Body of pancreas (tissue), 4 donors: Measurements from ENCODE around the gene SPOCK3. TPM values are rescaled to one million over a fixed set of nuclear protein-coding genes. Genes with fewer than 3 reads are reported as not detected.

Experiments
- ATAC-seq: fragments of 150-250 bp; one replicate; pipeline ENCODE4 v1.9.1; 2016
- DNase-seq, 4 donors: peaks; one replicate each; pipeline ENCODE4 v3.0.0-alpha.2; 2019
- H3K27ac ChIP-seq, 4 donors: fragments of 200-600 bp; sonication (generic); 1 replicate in 3 of 4; 2 replicates in 1 of 4; pipeline versions ENCODE4 v1.5.1 to v1.6.1; 2016 to 2019; ENCODE audit warnings: mild to moderate bottlenecking in 1 of 4, mixed read lengths in 1 of 4, moderate library complexity in 1 of 4
- H3K27me3 ChIP-seq, 2 donors: fragments of 200-600 bp; sonication (generic); one replicate each; pipeline ENCODE4 v1.6.0; 2016; ENCODE audit warnings: mild to moderate bottlenecking in 1 of 2
- H3K36me3 ChIP-seq, 2 donors: fragments of 200-600 bp; sonication (generic); replicated peaks in 1 of 2; 2 replicates each; pipeline ENCODE4 v1.5.1; 2016; ENCODE audit warnings: low read depth in 2 of 2; ENCODE audit not compliant: insufficient read depth in 1 of 2
- H3K4me1 ChIP-seq: fragments of 200-600 bp; sonication (generic); one replicate; pipeline ENCODE4 v1.6.0; 2016
- H3K4me3 ChIP-seq, 2 donors: fragments of 200-600 bp; sonication (generic); 1 replicate in 1 of 2; 2 replicates in 1 of 2; pipeline ENCODE4 v1.5.1; 2016 to 2019
- H3K9me3 ChIP-seq, 3 donors: fragments of 200-600 bp; sonication (generic); 1 replicate in 2 of 3; 2 replicates in 1 of 3; pipeline ENCODE4 v1.5.1; 2016
- CTCF ChIP-seq, 7 experiments: fragments of 450-650 bp in 4 of 7; fragments of 200-600 bp in 3 of 7; sonication (generic) in 3 of 7; IDR thresholded peaks; one replicate each; pipeline ENCODE4 v1.5.1; 2016 to 2019; ENCODE audit warnings: antibody characterized with exemption in 7 of 7
- POLR2A ChIP-seq, 3 donors: fragments of 450-650 bp; IDR thresholded peaks; one replicate each; pipeline ENCODE4 v1.6.1; 2016; ENCODE audit warnings: antibody characterized with exemption in 3 of 3, mild to moderate bottlenecking in 2 of 3
- WGBS, 2 donors: methylation state at CpG; one replicate each; pipeline ENCODE4 v1.1.5; 2017; 5-methylcytosine and 5-hydroxymethylcytosine counted together
- intact Hi-C: fragments of 100-400 bp; cut with DNase I; formaldehyde crosslinking; loops from one replicate; pipeline ENCODE4 v1.15.1; 2023
- total RNA-seq, 2 donors: library from RNA; depleted of rRNA; stranded (reverse); fragments of >200 nt; gene quantifications; one replicate each; pipeline ENCODE4 v1.1.0, GENCODE V29; 2016

The SPOCK3 gene
- total RNA-seq, 2 donors from 2014 or later = not detected

DNA sequence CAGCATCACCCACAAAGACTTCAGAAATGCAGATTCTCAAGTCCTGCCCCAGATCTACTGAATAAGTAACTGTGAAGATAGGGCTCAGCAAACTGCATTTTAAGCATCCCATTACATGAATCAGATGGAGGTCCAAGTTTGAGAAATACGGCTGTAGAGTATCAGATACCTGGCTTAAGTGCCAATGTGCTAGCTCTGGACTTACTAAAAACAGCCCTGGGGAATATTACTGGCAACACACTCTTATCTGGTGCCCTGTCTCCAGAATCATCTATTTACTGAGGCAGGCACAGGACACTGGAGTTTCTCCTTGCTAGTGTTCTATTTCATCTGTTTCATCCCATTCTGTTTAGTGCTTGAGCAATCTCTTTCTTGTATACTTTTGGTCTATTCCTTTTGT is 105.1 kb downstream of the SPOCK3 start:
- WGBS, 2 donors = 63 to 69% methylated on average over 1 of the region's 1 CpG
- Histone ChIP-seq H3K4me3 (no peak overlapping the region), H3K4me1 (no peaks in the 10 kb centered on the region), H3K27me3 (no peaks in the 10 kb centered on the region), H3K27ac (no peak overlapping the region), H3K36me3 (no peaks in the 10 kb centered on the region), H3K9me3 (no peaks in the 10 kb centered on the region)
- no peak for TF ChIP-seq CTCF (IDR thresholded peaks at IDR 0.05)
- TF ChIP-seq POLR2A (IDR thresholded peaks at IDR 0.05) = no peak
- DNase-seq (no peak), ATAC-seq (no peak)
- intact Hi-C loops = no loop called here

DNA sequence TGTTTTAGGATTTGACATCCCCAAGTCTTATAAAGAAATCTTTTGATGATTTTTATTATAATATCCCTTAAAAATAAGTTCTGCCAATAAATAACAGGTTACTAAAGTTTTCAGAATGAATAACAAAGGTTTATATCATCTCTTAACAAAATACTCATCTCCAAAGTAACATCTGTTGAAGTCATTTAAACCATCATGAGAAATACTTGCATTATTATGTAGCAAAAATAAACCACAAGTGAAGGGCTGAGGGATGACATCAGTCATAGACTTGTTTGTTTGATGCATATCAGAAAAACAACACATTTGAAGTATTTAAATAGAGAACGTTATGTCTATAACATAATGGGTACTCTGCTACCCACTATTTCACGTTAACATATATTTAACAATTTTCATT is 114.9 kb downstream of the SPOCK3 start:
- H3K4me1 ChIP-seq = no peaks in the 10 kb centered on the region
- no peak for ATAC-seq
- intact Hi-C loops = no loop called here
- DNase-seq = no peak
- H3K27me3 ChIP-seq = no peaks in the 10 kb centered on the region
- WGBS, 2 donors = 32 to 53% methylated on average over 2 of the region's 2 CpGs
- H3K9me3 ChIP-seq = no peaks in the 10 kb centered on the region
- no peaks in the 10 kb centered on the region for H3K36me3 ChIP-seq
- H3K27ac ChIP-seq = no peak overlapping the region
- TF ChIP-seq POLR2A (IDR thresholded peaks at IDR 0.05) (no peak), CTCF (IDR thresholded peaks at IDR 0.05) (no peak)
- no peak overlapping the region for H3K4me3 ChIP-seq

- no peak for TF ChIP-seq POLR2A (IDR thresholded peaks at IDR 0.05)
- TF ChIP-seq CTCF (IDR thresholded peaks at IDR 0.05) = no peak
- no peak for ATAC-seq
- no peak for DNase-seq
- no peaks in the 10 kb centered on the region for H3K27me3 ChIP-seq
- H3K9me3 ChIP-seq = no peaks in the 10 kb centered on the region
- H3K27ac ChIP-seq = no peak overlapping the region
- no peaks in the 10 kb centered on the region for H3K4me1 ChIP-seq
- H3K4me3 ChIP-seq = no peak overlapping the region
- H3K36me3 ChIP-seq = no peaks in the 10 kb centered on the region
- WGBS, 2 donors = 62 to 65% methylated on average over 4 of the region's 4 CpGs
- intact Hi-C loops = no loop called here
Measured at GRCh38 chr4:167117273-167117672, 117.0 kb downstream of the SPOCK3 start.

DNA sequence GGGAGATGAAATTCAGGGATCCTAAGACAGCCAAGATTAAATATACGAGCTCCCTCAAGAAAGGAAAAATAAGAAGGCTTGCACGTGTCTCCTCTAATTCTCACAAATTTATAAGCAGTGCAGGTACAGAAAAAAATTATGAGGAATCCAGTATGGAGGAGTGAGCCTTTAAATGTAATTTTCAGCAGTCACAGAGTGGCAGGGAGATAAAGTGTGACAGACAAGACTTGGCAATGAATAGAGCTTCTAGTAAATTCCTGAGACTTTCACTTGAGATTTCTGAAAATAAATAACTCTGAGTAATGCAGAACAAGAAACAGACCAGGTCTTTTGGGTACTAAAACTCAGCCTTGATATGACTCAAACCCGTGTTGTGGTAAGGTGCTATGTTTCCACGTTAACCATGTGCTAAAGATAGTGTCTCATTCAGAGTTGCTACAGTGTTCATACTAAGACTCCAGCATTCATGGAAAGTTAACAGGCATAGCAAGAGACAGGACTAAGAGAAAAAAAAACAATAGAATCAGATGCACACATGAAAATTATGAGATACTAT is 119.8 kb downstream of the SPOCK3 start:
- ATAC-seq (no peak), DNase-seq (no peak)
- no peaks in the 10 kb centered on the region for H3K27me3 ChIP-seq
- 51 to 54% methylated on average over 4 of the region's 4 CpGs for WGBS, 2 donors
- intact Hi-C loops = no loop called here
- no peaks in the 10 kb centered on the region for H3K36me3 ChIP-seq
- H3K4me3 ChIP-seq = no peak overlapping the region
- H3K4me1 ChIP-seq = no peaks in the 10 kb centered on the region
- H3K27ac ChIP-seq = no peak overlapping the region
- no peaks in the 10 kb centered on the region for H3K9me3 ChIP-seq
- TF ChIP-seq CTCF (IDR thresholded peaks at IDR 0.05) (no peak), POLR2A (IDR thresholded peaks at IDR 0.05) (no peak)

DNA sequence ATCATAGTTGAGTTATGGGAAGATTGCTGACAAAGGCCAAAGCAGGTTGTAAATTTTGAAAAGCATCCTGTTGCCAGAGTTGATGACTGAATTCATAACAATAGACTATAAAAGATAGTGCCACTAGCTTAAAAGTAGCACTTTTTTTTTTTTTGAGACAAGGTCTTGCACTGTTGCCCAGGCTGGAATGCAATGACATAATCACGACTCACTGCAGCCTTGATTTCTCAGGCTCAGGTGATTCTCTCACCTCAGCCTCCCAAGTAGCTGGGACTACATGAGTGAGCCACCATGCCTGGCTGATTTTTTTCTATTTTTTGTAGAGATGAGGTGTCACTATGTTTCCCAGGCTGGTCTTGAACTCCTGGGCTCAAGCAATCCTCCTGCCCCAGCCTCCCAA is 122.7 kb downstream of the SPOCK3 start:
- no peak overlapping the region for H3K4me3 ChIP-seq
- H3K9me3 ChIP-seq = no peaks in the 10 kb centered on the region
- DNase-seq (no peak), ATAC-seq (no peak)
- no peaks in the 10 kb centered on the region for H3K36me3 ChIP-seq
- H3K27ac ChIP-seq = no peak overlapping the region
- no peaks in the 10 kb centered on the region for H3K4me1 ChIP-seq
- intact Hi-C loops = no loop called here
- WGBS, 2 donors = 60 to 63% methylated on average over 1 of the region's 1 CpG
- no peaks in the 10 kb centered on the region for H3K27me3 ChIP-seq
- TF ChIP-seq CTCF (IDR thresholded peaks at IDR 0.05) (no peak), POLR2A (IDR thresholded peaks at IDR 0.05) (no peak)
